IMR-90 (cell line): ENCODE data around the gene TSPEAR. TPM values are rescaled to one million over a fixed set of nuclear protein-coding genes. Genes with fewer than 3 reads are reported as not detected.

ENCODE experiments used
- ATAC-seq: fragments of 200-7000 bp; cut with Tn5 transposase; 2 replicates; pipeline ENCODE4 v1.9.1; 2020; ENCODE audit warnings: low read depth, mild to moderate bottlenecking, moderate library complexity
- BruUV-seq: library from RNA; stranded (reverse); fragments of 400-500 nt; replicated peaks from 2 replicates; lab custom pipeline; 2021; lab: Mats Ljungman, UMichigan
- CTCF ChIA-PET: fragments of 300-600 bp; formaldehyde crosslinking; extraction: SDS; loops from one replicate; lab custom pipeline; 2021; ENCODE audit warnings: antibody characterized with exemption; lab: Yijun Ruan, JAX
- POLR2A ChIA-PET: fragments of 300-600 bp; sonication (Branson Sonifier 250); formaldehyde crosslinking; loops from one replicate; lab custom pipeline; 2022; ENCODE audit warnings: antibody characterized with exemption; ENCODE audit not compliant: unreplicated experiment; lab: Charles Lee
- DNase-seq: peaks from one replicate; pipeline ENCODE4 v3.0.0; 2013
- H2AFZ ChIP-seq: replicated peaks from 2 replicates; pipeline ENCODE3; 2013; ENCODE audit warnings: low read length, mild to moderate bottlenecking; ENCODE audit not compliant: poor library complexity
- H2AK5ac ChIP-seq: 2 replicates; pipeline ENCODE4 v1.6.1; 2013; ENCODE audit warnings: low read depth, low read length, inconsistent platforms
- H2AK9ac ChIP-seq: replicated peaks from 2 replicates; pipeline ENCODE3; 2013; ENCODE audit warnings: mild to moderate bottlenecking, low read depth, low read length, moderate library complexity; ENCODE audit not compliant: poor library complexity
- H2BK120ac ChIP-seq: 2 replicates; pipeline ENCODE4 v1.6.1; 2013; ENCODE audit warnings: low read depth, low read length, inconsistent platforms
- H2BK15ac ChIP-seq: 3 replicates; pipeline ENCODE4 v1.6.1; 2013; ENCODE audit warnings: low read depth, low read length, inconsistent platforms
- H2BK20ac ChIP-seq: 2 replicates; pipeline ENCODE4 v1.6.1; 2013; ENCODE audit warnings: low read depth, mild to moderate bottlenecking, inconsistent platforms, low read length, moderate library complexity
- H2BK5ac ChIP-seq: 2 replicates; pipeline ENCODE4 v1.6.1; 2013; ENCODE audit warnings: mild to moderate bottlenecking, low read depth, low read length, inconsistent platforms; ENCODE audit not compliant: poor library complexity, severe bottlenecking
- H3K14ac ChIP-seq: replicated peaks from 2 replicates; pipeline ENCODE4 v1.6.1; 2013; ENCODE audit warnings: low read depth, low read length, inconsistent platforms
- H3K18ac ChIP-seq: 2 replicates; pipeline ENCODE4 v1.6.1; 2013; ENCODE audit warnings: low read depth, low read length, control low read depth
- H3K23ac ChIP-seq: 2 replicates; pipeline ENCODE4 v1.6.1; 2013; ENCODE audit warnings: low read depth, low read length, inconsistent platforms
- H3K27ac ChIP-seq: 2 replicates; pipeline ENCODE4 v1.5.1; 2013; ENCODE audit warnings: mild to moderate bottlenecking, control low read depth, low read length; ENCODE audit not compliant: insufficient read depth
- H3K27me3 ChIP-seq: 2 replicates; pipeline ENCODE4 v1.6.1; 2013; ENCODE audit warnings: low read length; ENCODE audit not compliant: control insufficient read depth, insufficient read depth
- H3K36me3 ChIP-seq: 2 replicates; pipeline ENCODE4 v1.6.1; 2013; ENCODE audit warnings: low read length, mixed read lengths; ENCODE audit not compliant: control insufficient read depth, insufficient read depth
- H3K4ac ChIP-seq: 2 replicates; pipeline ENCODE4 v1.6.1; 2013; ENCODE audit warnings: low read depth, low read length, inconsistent platforms
- H3K4me1 ChIP-seq: 2 replicates; pipeline ENCODE4 v1.6.1; 2013; ENCODE audit warnings: low read length, mixed read lengths; ENCODE audit not compliant: control insufficient read depth, insufficient read depth
- H3K4me2 ChIP-seq: 2 replicates; pipeline ENCODE4 v1.6.1; 2013; ENCODE audit warnings: low read depth, mild to moderate bottlenecking, control low read depth, low read length, moderate library complexity
- H3K4me3 ChIP-seq: 2 replicates; pipeline ENCODE4 v1.5.1; 2013; ENCODE audit warnings: low read depth, mild to moderate bottlenecking, control low read depth, low read length, moderate library complexity; ENCODE audit not compliant: insufficient read depth
- H3K56ac ChIP-seq: 2 replicates; pipeline ENCODE4 v1.6.1; 2013; ENCODE audit warnings: low read length, inconsistent platforms; ENCODE audit not compliant: insufficient read depth; ENCODE audit errors: extremely low read depth
- H3K79me1 ChIP-seq, 2 experiments: 2 replicates each; pipeline ENCODE4 v1.6.1; 2013; ENCODE audit warnings: low read length in 2 of 2, inconsistent platforms in 1 of 2, low read depth in 1 of 2
- H3K9ac ChIP-seq: 2 replicates; pipeline ENCODE4 v1.6.1; 2013; ENCODE audit warnings: low read depth, low read length, control low read depth
- H3K9me1 ChIP-seq: 2 replicates; pipeline ENCODE4 v1.6.1; 2013; ENCODE audit warnings: low read length, inconsistent platforms; ENCODE audit not compliant: insufficient read depth
- H3K9me3 ChIP-seq: 2 replicates; pipeline ENCODE4 v1.6.1; 2013; ENCODE audit warnings: low read length; ENCODE audit not compliant: control insufficient read depth, insufficient read depth
- H4K20me1 ChIP-seq: 2 replicates; pipeline ENCODE4 v1.6.1; 2013; ENCODE audit warnings: low read length, inconsistent platforms; ENCODE audit not compliant: insufficient read depth
- H4K5ac ChIP-seq: 2 replicates; pipeline ENCODE4 v1.6.1; 2013; ENCODE audit warnings: mild to moderate bottlenecking, low read depth, low read length, control low read depth
- H4K8ac ChIP-seq, 2 experiments: 2 replicates each; pipeline ENCODE4 v1.6.1; 2013; ENCODE audit warnings: low read depth in 2 of 2, low read length in 2 of 2, control low read depth in 1 of 2, inconsistent platforms in 1 of 2
- H4K91ac ChIP-seq: 2 replicates; pipeline ENCODE4 v1.6.1; 2013; ENCODE audit warnings: low read depth, low read length, inconsistent platforms; ENCODE audit not compliant: insufficient read depth
- BHLHE40 ChIP-seq: fragments of 150-350 bp; IDR thresholded peaks from 2 replicates; pipeline ENCODE4 v1.6.1; 2016; ENCODE audit warnings: mild to moderate bottlenecking, low read depth, low read length
- CEBPB ChIP-seq: IDR thresholded peaks from 2 replicates; pipeline ENCODE4 v1.6.1; 2012; ENCODE audit warnings: low read depth, low read length, improper control_type of control experiment
- CHD1 ChIP-seq: IDR thresholded peaks from 2 replicates; pipeline ENCODE4 v1.6.1; 2012; ENCODE audit warnings: low read depth, low read length, improper control_type of control experiment
- ELK1 ChIP-seq: fragments of 150-350 bp; IDR thresholded peaks from 2 replicates; pipeline ENCODE4 v1.6.1; 2016; ENCODE audit warnings: low read depth, mild to moderate bottlenecking, low read length, moderate library complexity, borderline replicate concordance
- FOS ChIP-seq: fragments of 150-350 bp; IDR thresholded peaks from 2 replicates; pipeline ENCODE4 v1.6.1; 2016; ENCODE audit warnings: low read depth, low read length
- NFE2L2 ChIP-seq: fragments of 150-350 bp; IDR thresholded peaks from 2 replicates; pipeline ENCODE4 v1.6.1; 2016; ENCODE audit warnings: low read depth, mild to moderate bottlenecking, low read length
- RAD21 ChIP-seq: IDR thresholded peaks from 2 replicates; pipeline ENCODE4 v1.6.1; 2012; ENCODE audit warnings: low read length, improper control_type of control experiment
- RCOR1 ChIP-seq: IDR thresholded peaks from 2 replicates; pipeline ENCODE4 v1.6.1; 2012; ENCODE audit warnings: mild to moderate bottlenecking, low read length, improper control_type of control experiment; ENCODE audit not compliant: insufficient replicate concordance
- SMC3 ChIP-seq: fragments of 150-350 bp; IDR thresholded peaks from 2 replicates; pipeline ENCODE4 v1.6.1; 2016; ENCODE audit warnings: low read depth, mild to moderate bottlenecking, antibody characterized with exemption, low read length, moderate library complexity
- WGBS, 2 experiments: methylation state at CpG; one replicate each; pipeline versions ENCODE4 v1.1.5 to v1.1.7; 2013; ENCODE audit warnings: missing lambda C conversion rate in 2 of 2; ENCODE audit not compliant: insufficient read length in 1 of 2; ENCODE audit errors: extremely low coverage in 2 of 2; 5-methylcytosine and 5-hydroxymethylcytosine counted together
- dilution Hi-C: fragments of 300-500 bp; cut with HindIII; formaldehyde crosslinking; loops from one replicate; pipeline ENCODE4 v1.14.3; 2018; ENCODE audit warnings: low sequenced_read_pairs; ENCODE audit not compliant: unreplicated experiment
- in situ Hi-C: fragments of 300-500 bp; cut with MboI; formaldehyde crosslinking; loops from 3 replicates; pipeline ENCODE4 v1.14.3; 2019; ENCODE audit warnings: low sequenced_read_pairs, inconsistent platforms, mixed read lengths
- intact Hi-C: fragments of 100-400 bp; cut with micrococcal nuclease; formaldehyde crosslinking; loops from 2 replicates; pipeline ENCODE4 v1.10.0; 2022
- polyA plus RNA-seq, 3 experiments: library from polyadenylated mRNA; depleted of rRNA; stranded (reverse); fragments of >200 nt; gene quantifications; 2 replicates each; pipeline ENCODE4 v1.2.3, GENCODE V29; 2012; ENCODE audit warnings: low replicate concordance in 1 of 3
- total RNA-seq: library from RNA; depleted of rRNA; stranded (reverse); fragments of >200 nt; gene quantifications from 2 replicates; pipeline ENCODE4 v1.2.3, GENCODE V29; 2012
- TF ChIP-seq, protein P1 (sequence below): fragments of 150-350 bp; IDR thresholded peaks from 2 replicates; pipeline ENCODE4 v1.6.1; 2017; ENCODE audit warnings: mild to moderate bottlenecking, antibody characterized with exemption, low read length, low read depth
- TF ChIP-seq, protein P2 (sequence below): conservative IDR thresholded peaks from 2 replicates; pipeline ENCODE4 v1.5.1; 2012; ENCODE audit warnings: mild to moderate bottlenecking, low read depth, low read length, improper control_type of control experiment

TSPEAR gene
- total and polyA plus RNA-seq, 2 of the 4 experiments (the other 2 are of a cell fraction) = not detected

DNA sequence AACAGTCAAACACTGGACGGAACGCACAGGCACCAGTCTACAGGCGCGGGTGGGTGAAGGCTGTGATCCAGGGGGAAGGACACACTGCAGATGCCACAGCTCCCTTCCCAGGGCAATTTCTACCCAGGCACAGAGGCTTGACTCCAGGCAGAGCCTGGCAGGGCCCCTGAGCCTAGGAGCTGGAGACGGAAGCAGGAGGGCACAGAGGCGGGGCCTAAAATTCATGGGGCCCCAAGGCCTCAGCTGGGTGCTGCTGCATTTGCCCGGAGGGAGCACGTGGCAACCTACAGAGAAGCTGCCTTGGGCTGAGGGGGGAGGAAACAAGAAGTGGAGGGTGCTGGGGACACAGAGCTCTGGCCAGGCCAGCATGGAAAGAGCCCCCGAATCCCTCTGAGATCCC is 49.0 kb upstream of the TSPEAR start:
- intact Hi-C loops (no loop called here), in situ Hi-C loops (no loop called here), dilution Hi-C loops (no loop called here)
- TF ChIP-seq SMC3 (no peak), BHLHE40 (no peak), ELK1 (no peak), NFE2L2 (no peak), FOS (no peak), RCOR1 (no peak), RAD21 (no peak), CEBPB (no peak), CHD1 (no peak)
- TF ChIP-seq, protein P1, sequence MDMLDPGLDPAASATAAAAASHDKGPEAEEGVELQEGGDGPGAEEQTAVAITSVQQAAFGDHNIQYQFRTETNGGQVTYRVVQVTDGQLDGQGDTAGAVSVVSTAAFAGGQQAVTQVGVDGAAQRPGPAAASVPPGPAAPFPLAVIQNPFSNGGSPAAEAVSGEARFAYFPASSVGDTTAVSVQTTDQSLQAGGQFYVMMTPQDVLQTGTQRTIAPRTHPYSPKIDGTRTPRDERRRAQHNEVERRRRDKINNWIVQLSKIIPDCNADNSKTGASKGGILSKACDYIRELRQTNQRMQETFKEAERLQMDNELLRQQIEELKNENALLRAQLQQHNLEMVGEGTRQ = no peak
- TF ChIP-seq, protein P2, sequence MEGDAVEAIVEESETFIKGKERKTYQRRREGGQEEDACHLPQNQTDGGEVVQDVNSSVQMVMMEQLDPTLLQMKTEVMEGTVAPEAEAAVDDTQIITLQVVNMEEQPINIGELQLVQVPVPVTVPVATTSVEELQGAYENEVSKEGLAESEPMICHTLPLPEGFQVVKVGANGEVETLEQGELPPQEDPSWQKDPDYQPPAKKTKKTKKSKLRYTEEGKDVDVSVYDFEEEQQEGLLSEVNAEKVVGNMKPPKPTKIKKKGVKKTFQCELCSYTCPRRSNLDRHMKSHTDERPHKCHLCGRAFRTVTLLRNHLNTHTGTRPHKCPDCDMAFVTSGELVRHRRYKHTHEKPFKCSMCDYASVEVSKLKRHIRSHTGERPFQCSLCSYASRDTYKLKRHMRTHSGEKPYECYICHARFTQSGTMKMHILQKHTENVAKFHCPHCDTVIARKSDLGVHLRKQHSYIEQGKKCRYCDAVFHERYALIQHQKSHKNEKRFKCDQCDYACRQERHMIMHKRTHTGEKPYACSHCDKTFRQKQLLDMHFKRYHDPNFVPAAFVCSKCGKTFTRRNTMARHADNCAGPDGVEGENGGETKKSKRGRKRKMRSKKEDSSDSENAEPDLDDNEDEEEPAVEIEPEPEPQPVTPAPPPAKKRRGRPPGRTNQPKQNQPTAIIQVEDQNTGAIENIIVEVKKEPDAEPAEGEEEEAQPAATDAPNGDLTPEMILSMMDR = no peak
- Histone ChIP-seq H3K56ac (no peak overlapping the region), H2BK5ac (no peak overlapping the region), H3K27ac (no peak overlapping the region), H4K91ac (no peak overlapping the region), H3K4ac (no peak overlapping the region), H4K8ac (no peak overlapping the region), H2BK20ac (no peak overlapping the region), H2BK15ac (no peak overlapping the region), H3K36me3 (no peaks in the 10 kb centered on the region), H3K79me1 (no peaks in the 10 kb centered on the region), H3K23ac (no peak overlapping the region), H2AK5ac (no peak overlapping the region), H2BK120ac (no peak overlapping the region), H3K9me1 (no peaks in the 10 kb centered on the region), H3K4me2 (no peak overlapping the region), H2AK9ac (no peak overlapping the region), H3K9me3 (no peaks in the 10 kb centered on the region), H3K4me1 (no peaks in the 10 kb centered on the region), H3K9ac (no peak overlapping the region), H3K4me3 (no peak overlapping the region), H3K14ac (no peak overlapping the region), H4K20me1 (no peaks in the 10 kb centered on the region; the same call in none of the 2 replicates), H3K27me3 (peaks cover 3% of the 10 kb centered on the region; the same call in 1 of the 2 replicates), H4K5ac (no peak overlapping the region), H3K18ac (no peak overlapping the region), H2AFZ (no peak overlapping the region)
- ChIA-PET POLR2A (no interaction called here), CTCF (no interaction called here)
- no TSS peak for BruUV-seq
- no peak for ATAC-seq
- WGBS, 2 experiments = 30% methylated on average over 2 of the region's 9 CpGs; no CpG with 5 or more reads in 1 of the 2 experiments
- DNase-seq = no peak
